GM12875 (cell line): ENCODE measurements around the gene RACGAP1.

ENCODE experiments used
- H3K4me3 ChIP-seq: one replicate; pipeline ENCODE4 v1.5.1; 2011; ENCODE audit warnings: low read depth, low read length, control low read depth
- TF ChIP-seq, protein P1 (sequence below): IDR thresholded peaks from 2 replicates; pipeline ENCODE4 v1.5.1; 2011; ENCODE audit warnings: low read depth, mild to moderate bottlenecking, control low read depth, inconsistent platforms, low read length, moderate library complexity, borderline replicate concordance; ENCODE audit not compliant: insufficient read depth

RACGAP1 gene

GRCh38 chr12:49949866-49950265 lies 75.4 kb downstream of the RACGAP1 start:
- H3K4me3 ChIP-seq = no peak overlapping the region
- TF ChIP-seq, protein P1, sequence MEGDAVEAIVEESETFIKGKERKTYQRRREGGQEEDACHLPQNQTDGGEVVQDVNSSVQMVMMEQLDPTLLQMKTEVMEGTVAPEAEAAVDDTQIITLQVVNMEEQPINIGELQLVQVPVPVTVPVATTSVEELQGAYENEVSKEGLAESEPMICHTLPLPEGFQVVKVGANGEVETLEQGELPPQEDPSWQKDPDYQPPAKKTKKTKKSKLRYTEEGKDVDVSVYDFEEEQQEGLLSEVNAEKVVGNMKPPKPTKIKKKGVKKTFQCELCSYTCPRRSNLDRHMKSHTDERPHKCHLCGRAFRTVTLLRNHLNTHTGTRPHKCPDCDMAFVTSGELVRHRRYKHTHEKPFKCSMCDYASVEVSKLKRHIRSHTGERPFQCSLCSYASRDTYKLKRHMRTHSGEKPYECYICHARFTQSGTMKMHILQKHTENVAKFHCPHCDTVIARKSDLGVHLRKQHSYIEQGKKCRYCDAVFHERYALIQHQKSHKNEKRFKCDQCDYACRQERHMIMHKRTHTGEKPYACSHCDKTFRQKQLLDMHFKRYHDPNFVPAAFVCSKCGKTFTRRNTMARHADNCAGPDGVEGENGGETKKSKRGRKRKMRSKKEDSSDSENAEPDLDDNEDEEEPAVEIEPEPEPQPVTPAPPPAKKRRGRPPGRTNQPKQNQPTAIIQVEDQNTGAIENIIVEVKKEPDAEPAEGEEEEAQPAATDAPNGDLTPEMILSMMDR = no peak

DNA sequence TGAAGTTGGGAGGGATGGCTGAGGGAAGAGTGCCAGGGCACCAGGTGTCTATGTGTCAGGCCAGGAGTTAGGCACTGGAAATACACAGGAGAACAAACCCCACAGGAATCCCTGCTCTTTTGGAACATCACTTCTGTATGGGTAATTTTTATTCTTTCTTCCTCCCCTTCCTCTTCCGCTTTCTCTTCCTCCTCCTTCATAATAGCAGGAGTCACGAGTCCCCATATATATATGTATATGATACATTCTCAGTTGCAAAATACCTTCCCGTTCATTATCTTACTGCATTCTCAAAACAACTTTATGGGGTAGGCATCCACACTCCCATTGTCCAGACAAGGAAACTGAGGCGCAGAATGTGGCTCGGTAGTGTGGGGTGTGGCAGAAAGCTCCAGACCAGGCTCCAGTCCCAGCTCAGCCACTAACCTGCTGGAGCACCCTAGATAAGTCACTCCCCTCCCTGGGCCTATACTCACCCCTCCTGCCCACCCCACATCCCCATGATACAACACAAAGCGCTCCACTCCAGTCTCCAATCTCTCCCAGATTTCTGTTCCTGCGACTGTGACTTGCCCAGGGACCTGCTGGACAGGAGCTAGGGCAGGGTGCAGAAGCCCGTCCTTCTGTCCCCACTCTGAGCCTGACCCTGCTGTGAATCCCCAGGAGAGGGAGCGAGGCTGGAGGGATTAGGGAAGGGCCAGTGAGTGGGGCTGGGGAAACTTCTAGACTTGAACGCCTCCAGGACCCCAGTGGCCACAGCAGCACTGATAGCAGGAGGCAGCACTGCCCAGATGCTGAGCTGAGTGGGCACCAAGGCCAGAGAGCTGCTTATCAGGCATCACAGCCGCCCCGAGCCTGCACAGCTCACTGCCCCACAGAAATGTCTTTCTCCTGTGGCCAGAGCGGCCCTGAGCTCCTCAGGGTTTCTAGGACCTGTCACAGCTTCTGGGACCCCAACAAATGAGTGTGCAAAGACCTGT lies 76.1 kb downstream of the RACGAP1 start:
- no peak overlapping the region for H3K4me3 ChIP-seq
- TF ChIP-seq, protein P1 = no peak

DNA sequence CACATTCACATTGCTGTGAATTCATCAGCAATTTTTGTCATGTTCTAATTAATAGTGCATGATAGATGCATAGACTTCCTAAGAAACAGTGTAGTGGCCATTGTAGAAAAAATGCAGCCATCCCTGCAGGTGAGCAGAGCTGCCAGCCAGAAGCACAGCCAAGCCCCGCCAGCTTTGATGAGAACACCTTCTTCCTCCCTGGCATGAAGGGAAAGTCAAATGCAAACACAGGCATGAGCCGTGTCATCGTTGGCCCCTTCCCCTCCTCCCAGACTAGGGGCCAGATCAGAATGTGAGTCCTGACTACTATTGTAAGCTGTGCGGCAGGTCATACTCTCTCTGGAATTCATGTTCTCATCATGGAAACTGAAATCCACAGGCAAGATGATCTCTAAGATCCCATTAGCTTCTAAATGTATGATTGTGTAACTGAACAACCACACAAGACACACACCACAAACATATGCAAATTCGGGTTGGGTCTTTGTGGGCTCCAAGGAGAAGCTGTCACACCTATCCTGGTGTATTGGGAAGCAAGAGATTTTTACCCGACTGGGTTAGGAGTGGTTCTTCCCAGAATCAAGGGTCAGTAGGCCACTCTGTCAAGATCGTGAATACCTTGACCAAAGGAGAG lies 77.6 kb downstream of the RACGAP1 start:
- no peak overlapping the region for H3K4me3 ChIP-seq
- TF ChIP-seq, protein P1 = no peak

DNA sequence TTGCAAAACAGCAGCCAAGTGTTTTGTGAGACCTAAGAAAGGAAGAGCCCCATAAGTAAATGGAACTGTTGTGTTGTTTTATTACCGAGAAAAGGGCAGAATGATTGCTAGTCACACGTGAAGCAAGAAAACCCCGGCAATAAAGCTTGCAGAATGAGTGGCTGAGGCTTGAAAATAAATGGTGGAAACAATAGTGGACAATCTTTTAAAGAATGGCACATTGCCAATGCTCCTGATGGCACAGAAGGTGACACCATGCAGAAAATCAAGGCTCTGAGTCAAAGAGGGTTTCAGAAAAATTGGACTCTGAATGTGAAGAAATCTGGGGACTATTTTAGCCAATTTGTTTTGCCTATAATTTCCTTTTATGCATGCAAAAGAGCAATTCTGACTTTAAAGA lies 78.8 kb downstream of the RACGAP1 start:
- no peak overlapping the region for H3K4me3 ChIP-seq
- TF ChIP-seq, protein P1 = no peak

DNA sequence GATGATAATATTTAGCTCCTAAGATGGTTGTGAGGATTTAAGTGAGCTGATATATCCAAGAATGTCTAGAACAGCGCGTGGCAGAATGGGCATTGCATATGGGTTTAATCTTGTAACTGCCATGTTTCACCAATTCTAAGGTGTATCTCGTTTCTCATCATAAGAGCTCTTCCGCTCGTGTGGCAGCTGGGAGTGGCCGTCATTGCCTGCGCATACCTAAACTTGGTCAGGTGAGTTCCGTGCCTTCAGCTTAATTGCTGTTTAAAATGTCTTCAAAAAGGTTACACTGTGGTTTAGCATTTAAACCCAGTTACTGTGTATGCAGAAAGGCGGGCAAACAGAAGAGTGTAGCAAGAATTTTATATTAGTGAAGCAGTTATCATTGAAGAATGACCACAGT lies 79.2 kb downstream of the RACGAP1 start:
- no peak overlapping the region for H3K4me3 ChIP-seq
- TF ChIP-seq, protein P1 = no peak

DNA sequence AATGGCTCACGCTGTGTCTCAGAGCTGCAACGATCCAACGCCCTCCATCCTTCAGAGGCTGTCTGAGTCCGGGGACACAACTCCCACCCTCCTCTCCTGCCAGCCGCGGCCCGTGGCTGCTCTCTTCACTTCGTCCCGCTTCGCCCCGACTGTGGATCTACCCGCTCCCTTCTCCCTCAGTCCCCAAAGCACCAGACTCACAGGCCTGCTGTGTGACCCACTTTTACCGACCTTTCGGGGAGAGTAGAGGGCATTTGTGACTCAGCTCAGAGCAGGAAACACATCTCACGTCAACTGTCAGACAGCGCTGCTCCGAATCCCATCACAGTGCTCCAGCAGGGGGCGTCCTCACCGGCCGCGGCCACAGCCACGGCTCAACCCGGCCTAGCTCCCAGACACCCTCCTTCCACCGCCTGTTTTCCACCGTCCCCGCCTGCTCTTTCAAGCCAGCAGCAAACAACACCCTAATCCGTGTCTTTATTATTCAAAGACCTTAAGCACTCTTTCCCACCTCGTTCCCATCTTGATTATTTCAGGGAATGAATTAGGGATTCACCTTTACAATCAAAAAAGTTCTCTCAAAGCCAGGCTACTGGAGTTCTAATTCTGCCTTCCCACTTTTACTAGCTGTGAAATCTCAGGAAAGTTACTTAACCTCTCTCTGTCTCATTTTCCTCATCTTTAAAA lies 79.8 kb downstream of the RACGAP1 start:
- H3K4me3 ChIP-seq = no peak overlapping the region
- TF ChIP-seq, protein P1 = peak; percentile 96
